HepG2 (cell line): ENCODE measurements around the gene THAP2. TPM values are rescaled to one million over a fixed set of nuclear protein-coding genes. Genes with fewer than 3 reads are reported as not detected.

Source experiments
- ELF1 ChIP-seq: sonication (generic); formaldehyde crosslinking; IDR thresholded peaks from 2 replicates; pipeline ENCODE4 v1.4.0; 2020; ENCODE audit warnings: missing genetic modification reagents
- EZH2 ChIP-seq: conservative IDR thresholded peaks from 2 replicates; pipeline ENCODE4 v1.6.1; 2012; ENCODE audit warnings: mild to moderate bottlenecking, low read depth, low read length, moderate library complexity
- MED13 ChIP-seq: sonication (generic); formaldehyde crosslinking; IDR thresholded peaks from 2 replicates; pipeline ENCODE4 v1.5.0; 2020; ENCODE audit warnings: missing genetic modification reagents
- MLX ChIP-seq: IDR thresholded peaks from 2 replicates; pipeline ENCODE4 v1.6.1; 2016
- PLRG1 ChIP-seq: fragments of 450-650 bp; conservative IDR thresholded peaks from 2 replicates; pipeline ENCODE4 v1.6.1; 2016
- POLR2G ChIP-seq: fragments of 200-400 bp; formaldehyde crosslinking; IDR thresholded peaks from 2 replicates; pipeline ENCODE4 v1.6.1; 2018; ENCODE audit warnings: mild to moderate bottlenecking, low read depth, low read length, moderate library complexity
- RARA ChIP-seq: IDR thresholded peaks from 2 replicates; pipeline ENCODE4 v1.6.1; 2016; ENCODE audit warnings: missing genetic modification reagents, missing compliant biosample characterization
- SOX5 ChIP-seq: IDR thresholded peaks from 2 replicates; pipeline ENCODE4 v1.6.1; 2016; ENCODE audit warnings: borderline replicate concordance
- TAF1 ChIP-seq: sonication (generic); formaldehyde crosslinking; IDR thresholded peaks from 2 replicates; pipeline ENCODE4 v1.4.0; 2020; ENCODE audit warnings: missing genetic modification reagents
- TFDP1 ChIP-seq: IDR thresholded peaks from 2 replicates; pipeline ENCODE4 v1.6.1; 2016; ENCODE audit warnings: missing compliant biosample characterization, missing genetic modification reagents, borderline replicate concordance
- ZBTB20 ChIP-seq: sonication (generic); formaldehyde crosslinking; IDR thresholded peaks from 2 replicates; pipeline ENCODE4 v1.8.1; 2023; ENCODE audit warnings: missing genetic modification reagents, low read depth, mild to moderate bottlenecking, borderline replicate concordance
- ZFP62 ChIP-seq: sonication (generic); formaldehyde crosslinking; IDR thresholded peaks from 2 replicates; pipeline ENCODE4 v1.4.0; 2020; ENCODE audit warnings: missing genetic modification reagents
- ZNF224 ChIP-seq: sonication (generic); formaldehyde crosslinking; IDR thresholded peaks from 2 replicates; pipeline ENCODE4 v1.5.0; 2020; ENCODE audit warnings: mild to moderate bottlenecking, missing genetic modification reagents
- ZNF33B ChIP-seq: sonication (generic); formaldehyde crosslinking; IDR thresholded peaks from 2 replicates; pipeline ENCODE4 v1.5.1; 2020; ENCODE audit warnings: mild to moderate bottlenecking, missing genetic modification reagents
- ZNF704 ChIP-seq: sonication (generic); formaldehyde crosslinking; IDR thresholded peaks from 2 replicates; pipeline ENCODE4 v1.8.1; 2023; ENCODE audit warnings: mild to moderate bottlenecking, inconsistent platforms, moderate library complexity, missing genetic modification reagents, borderline replicate concordance
- polyA plus RNA-seq, 8 experiments: library from polyadenylated mRNA; depleted of rRNA in 3 of 8; stranded (reverse) in 7 of 8; unstranded in 1 of 8; fragments of >200 nt; fragmentation: Illumina TruSeq in 4 of 8; extraction: Trizol in 4 of 8; gene quantifications; 2 replicates each; pipeline versions ENCODE4 v1.2.1 to v1.2.3, GENCODE V29; 2011 to 2016; ENCODE audit warnings: low read depth in 4 of 8, missing spikeins in 1 of 8, mixed read lengths in 1 of 8; ENCODE audit not compliant: insufficient read depth in 1 of 8
- total RNA-seq, 5 experiments: library from RNA; depleted of rRNA; stranded (reverse); fragments of >200 nt; fragmentation: Illumina TruSeq; extraction: Trizol; gene quantifications; 2 replicates each; pipeline ENCODE4 v1.2.3, GENCODE V29; 2016; ENCODE audit warnings: low read depth in 1 of 5
- TF ChIP-seq, protein P1 (sequence below): sonication (generic); formaldehyde crosslinking; IDR thresholded peaks from 2 replicates; pipeline ENCODE4 v1.4.0; 2020; ENCODE audit warnings: low read depth, mild to moderate bottlenecking, missing genetic modification reagents
- TF ChIP-seq, protein P2 (sequence below): sonication (generic); formaldehyde crosslinking; IDR thresholded peaks from 2 replicates; pipeline ENCODE4 v1.4.0; 2020; ENCODE audit warnings: missing genetic modification reagents, borderline replicate concordance
- TF ChIP-seq, protein P3 (sequence below): sonication (generic); formaldehyde crosslinking; IDR thresholded peaks from 2 replicates; pipeline ENCODE4 v1.4.0; 2020; ENCODE audit warnings: missing genetic modification reagents
- TF ChIP-seq, protein P4 (sequence below): sonication (generic); formaldehyde crosslinking; IDR thresholded peaks from 2 replicates; pipeline ENCODE4 v1.4.0; 2020; ENCODE audit warnings: missing genetic modification reagents

Gene THAP2
- total and polyA plus RNA-seq, 2 of the 13 experiments (the other 11 are each of a cell fraction or from before 2014, with no cell fraction given): 5.2 to 6.2 TPM

GRCh38 chr12:71685914-71686657, 22.0 kb downstream of the THAP2 start, which contains the start of gene TMEM19 (continued):
- TF ChIP-seq, protein P1, sequence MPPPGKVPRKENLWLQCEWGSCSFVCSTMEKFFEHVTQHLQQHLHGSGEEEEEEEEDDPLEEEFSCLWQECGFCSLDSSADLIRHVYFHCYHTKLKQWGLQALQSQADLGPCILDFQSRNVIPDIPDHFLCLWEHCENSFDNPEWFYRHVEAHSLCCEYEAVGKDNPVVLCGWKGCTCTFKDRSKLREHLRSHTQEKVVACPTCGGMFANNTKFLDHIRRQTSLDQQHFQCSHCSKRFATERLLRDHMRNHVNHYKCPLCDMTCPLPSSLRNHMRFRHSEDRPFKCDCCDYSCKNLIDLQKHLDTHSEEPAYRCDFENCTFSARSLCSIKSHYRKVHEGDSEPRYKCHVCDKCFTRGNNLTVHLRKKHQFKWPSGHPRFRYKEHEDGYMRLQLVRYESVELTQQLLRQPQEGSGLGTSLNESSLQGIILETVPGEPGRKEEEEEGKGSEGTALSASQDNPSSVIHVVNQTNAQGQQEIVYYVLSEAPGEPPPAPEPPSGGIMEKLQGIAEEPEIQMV (CRISPR knock-in tag): peak; percentile 71
- peak; percentile 72; the same call in 1 of the 2 replicates for TF ChIP-seq ELF1 (CRISPR knock-in tag)
- peak; percentile 84 for TF ChIP-seq TFDP1 (CRISPR knock-in tag)
- TF ChIP-seq ZNF33B (CRISPR knock-in tag): peak; percentile 93; the same call in 1 of the 2 replicates
- TF ChIP-seq ZNF224 (CRISPR knock-in tag): peak; percentile 86
- TF ChIP-seq, protein P2, sequence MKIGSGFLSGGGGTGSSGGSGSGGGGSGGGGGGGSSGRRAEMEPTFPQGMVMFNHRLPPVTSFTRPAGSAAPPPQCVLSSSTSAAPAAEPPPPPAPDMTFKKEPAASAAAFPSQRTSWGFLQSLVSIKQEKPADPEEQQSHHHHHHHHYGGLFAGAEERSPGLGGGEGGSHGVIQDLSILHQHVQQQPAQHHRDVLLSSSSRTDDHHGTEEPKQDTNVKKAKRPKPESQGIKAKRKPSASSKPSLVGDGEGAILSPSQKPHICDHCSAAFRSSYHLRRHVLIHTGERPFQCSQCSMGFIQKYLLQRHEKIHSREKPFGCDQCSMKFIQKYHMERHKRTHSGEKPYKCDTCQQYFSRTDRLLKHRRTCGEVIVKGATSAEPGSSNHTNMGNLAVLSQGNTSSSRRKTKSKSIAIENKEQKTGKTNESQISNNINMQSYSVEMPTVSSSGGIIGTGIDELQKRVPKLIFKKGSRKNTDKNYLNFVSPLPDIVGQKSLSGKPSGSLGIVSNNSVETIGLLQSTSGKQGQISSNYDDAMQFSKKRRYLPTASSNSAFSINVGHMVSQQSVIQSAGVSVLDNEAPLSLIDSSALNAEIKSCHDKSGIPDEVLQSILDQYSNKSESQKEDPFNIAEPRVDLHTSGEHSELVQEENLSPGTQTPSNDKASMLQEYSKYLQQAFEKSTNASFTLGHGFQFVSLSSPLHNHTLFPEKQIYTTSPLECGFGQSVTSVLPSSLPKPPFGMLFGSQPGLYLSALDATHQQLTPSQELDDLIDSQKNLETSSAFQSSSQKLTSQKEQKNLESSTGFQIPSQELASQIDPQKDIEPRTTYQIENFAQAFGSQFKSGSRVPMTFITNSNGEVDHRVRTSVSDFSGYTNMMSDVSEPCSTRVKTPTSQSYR (CRISPR knock-in tag): 0 out of 2 replicates have a peak, but pooled peaks have one; percentile 26
- no peak for TF ChIP-seq EZH2
- TF ChIP-seq, protein P3, sequence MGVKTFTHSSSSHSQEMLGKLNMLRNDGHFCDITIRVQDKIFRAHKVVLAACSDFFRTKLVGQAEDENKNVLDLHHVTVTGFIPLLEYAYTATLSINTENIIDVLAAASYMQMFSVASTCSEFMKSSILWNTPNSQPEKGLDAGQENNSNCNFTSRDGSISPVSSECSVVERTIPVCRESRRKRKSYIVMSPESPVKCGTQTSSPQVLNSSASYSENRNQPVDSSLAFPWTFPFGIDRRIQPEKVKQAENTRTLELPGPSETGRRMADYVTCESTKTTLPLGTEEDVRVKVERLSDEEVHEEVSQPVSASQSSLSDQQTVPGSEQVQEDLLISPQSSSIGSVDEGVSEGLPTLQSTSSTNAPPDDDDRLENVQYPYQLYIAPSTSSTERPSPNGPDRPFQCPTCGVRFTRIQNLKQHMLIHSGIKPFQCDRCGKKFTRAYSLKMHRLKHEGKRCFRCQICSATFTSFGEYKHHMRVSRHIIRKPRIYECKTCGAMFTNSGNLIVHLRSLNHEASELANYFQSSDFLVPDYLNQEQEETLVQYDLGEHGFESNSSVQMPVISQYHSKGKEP (CRISPR knock-in tag): 0 out of 2 replicates have a peak, but pooled peaks have one; percentile 29
- no peak for TF ChIP-seq PLRG1
- no peak for TF ChIP-seq ZFP62
- no peak for TF ChIP-seq MED13 (CRISPR knock-in tag)
- peak; percentile 41; the same call in 1 of the 2 replicates for TF ChIP-seq ZNF704
- TF ChIP-seq POLR2G: peak; percentile 90
- peak; percentile 89 for TF ChIP-seq RARA (CRISPR knock-in tag)
- peak; percentile 56; the same call in 1 of the 2 replicates for TF ChIP-seq SOX5 (CRISPR knock-in tag)
- TF ChIP-seq MLX (CRISPR knock-in tag): peak; percentile 89
- TF ChIP-seq, protein P4, sequence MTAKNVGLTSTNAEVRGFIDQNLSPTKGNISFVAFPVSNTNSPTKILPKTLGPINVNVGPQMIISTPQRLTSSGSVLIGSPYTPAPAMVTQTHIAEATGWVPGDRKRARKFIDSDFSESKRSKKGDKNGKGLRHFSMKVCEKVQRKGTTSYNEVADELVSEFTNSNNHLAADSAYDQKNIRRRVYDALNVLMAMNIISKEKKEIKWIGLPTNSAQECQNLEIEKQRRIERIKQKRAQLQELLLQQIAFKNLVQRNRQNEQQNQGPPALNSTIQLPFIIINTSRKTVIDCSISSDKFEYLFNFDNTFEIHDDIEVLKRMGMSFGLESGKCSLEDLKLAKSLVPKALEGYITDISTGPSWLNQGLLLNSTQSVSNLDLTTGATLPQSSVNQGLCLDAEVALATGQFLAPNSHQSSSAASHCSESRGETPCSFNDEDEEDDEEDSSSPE (CRISPR knock-in tag): peak; percentile 91
- TF ChIP-seq TAF1 (CRISPR knock-in tag): peak; percentile 80
- peak; percentile 55; the same call in 1 of the 2 replicates for TF ChIP-seq ZBTB20 (CRISPR knock-in tag)
